Endodermal cell (in vitro differentiated cells): ENCODE measurements around the gene SCT. TPM values are rescaled to one million over a fixed set of nuclear protein-coding genes. Genes with fewer than 3 reads are reported as not detected.

ENCODE experiments used
- DNase-seq: peaks from one replicate; pipeline ENCODE4 v3.0.0-alpha.2; 2017
- H3K27ac ChIP-seq: 2 replicates; pipeline ENCODE4 v1.5.1; 2013; ENCODE audit warnings: mild to moderate bottlenecking, low read depth, low read length, moderate library complexity
- H3K27me3 ChIP-seq: 2 replicates; pipeline ENCODE4 v1.6.1; 2013; ENCODE audit warnings: mild to moderate bottlenecking, low read length, moderate library complexity; ENCODE audit not compliant: insufficient read depth, control insufficient read depth, poor library complexity, severe bottlenecking
- H3K36me3 ChIP-seq: 2 replicates; pipeline ENCODE4 v1.7.0; 2013; ENCODE audit warnings: mild to moderate bottlenecking, low read length, moderate library complexity; ENCODE audit not compliant: control insufficient read depth, insufficient read depth
- H3K4me1 ChIP-seq: one replicate; pipeline ENCODE4 v1.7.0; 2013; ENCODE audit warnings: low read length; ENCODE audit not compliant: control insufficient read depth, insufficient read depth
- H3K4me3 ChIP-seq: 2 replicates; pipeline ENCODE4 v1.5.1; 2013; ENCODE audit warnings: mild to moderate bottlenecking, low read length, moderate library complexity
- H3K9ac ChIP-seq: 2 replicates; pipeline ENCODE4 v1.6.1; 2013; ENCODE audit warnings: mild to moderate bottlenecking, low read length, moderate library complexity; ENCODE audit not compliant: poor library complexity, severe bottlenecking; ENCODE audit errors: extremely low read depth
- H3K9me3 ChIP-seq: 2 replicates; pipeline ENCODE4 v1.6.1; 2013; ENCODE audit warnings: mild to moderate bottlenecking, low read length, moderate library complexity; ENCODE audit not compliant: control insufficient read depth
- H3K27ac Mint-ChIP-seq: 2 replicates; pipeline ENCODE4 v1.8.0; 2020; ENCODE audit warnings: mixed read lengths
- H3K27me3 Mint-ChIP-seq: 2 replicates; pipeline ENCODE4 v1.8.0; 2021; ENCODE audit warnings: mild to moderate bottlenecking, mixed read lengths; ENCODE audit not compliant: insufficient read depth
- H3K36me3 Mint-ChIP-seq: 2 replicates; pipeline ENCODE4 v1.8.0; 2020; ENCODE audit warnings: low read depth, mixed read lengths
- H3K4me1 Mint-ChIP-seq: 2 replicates; pipeline ENCODE4 v1.8.0; 2020; ENCODE audit warnings: mixed read lengths
- H3K4me3 Mint-ChIP-seq: 2 replicates; pipeline ENCODE4 v1.8.0; 2020; ENCODE audit warnings: mild to moderate bottlenecking, moderate library complexity, mixed read lengths
- H3K9me3 Mint-ChIP-seq: 2 replicates; pipeline ENCODE4 v1.8.0; 2020; ENCODE audit warnings: mild to moderate bottlenecking, mixed read lengths
- WGBS, 2 experiments: methylation state at CpG; one replicate each; pipeline versions ENCODE4 v1.1.5 to v1.1.7; 2013; ENCODE audit warnings: missing lambda C conversion rate in 2 of 2, mixed read lengths in 1 of 2; ENCODE audit not compliant: insufficient coverage in 1 of 2, insufficient read length in 1 of 2; 5-methylcytosine and 5-hydroxymethylcytosine counted together
- total RNA-seq, 2 donors: library from RNA; stranded (reverse); fragmentation: NEBNext Ultra II Directional in 1 of 2; extraction: Animal tissue kit (Norgen Biotek cat#: 25700) in 1 of 2; gene quantifications; 2 replicates in 1 of 2; 3 replicates in 1 of 2; pipeline ENCODE4 v1.2.1, GENCODE V29; 2021
- TF ChIP-seq, protein P1 (sequence below): fragments of 200-600 bp; sonication (generic); conservative IDR thresholded peaks from 2 replicates; pipeline ENCODE4 v1.5.0; 2021; ENCODE audit warnings: antibody characterized with exemption, mild to moderate bottlenecking

SCT gene
- total RNA-seq, 2 donors from 2014 or later = 3.9 to 6.1 TPM

DNA sequence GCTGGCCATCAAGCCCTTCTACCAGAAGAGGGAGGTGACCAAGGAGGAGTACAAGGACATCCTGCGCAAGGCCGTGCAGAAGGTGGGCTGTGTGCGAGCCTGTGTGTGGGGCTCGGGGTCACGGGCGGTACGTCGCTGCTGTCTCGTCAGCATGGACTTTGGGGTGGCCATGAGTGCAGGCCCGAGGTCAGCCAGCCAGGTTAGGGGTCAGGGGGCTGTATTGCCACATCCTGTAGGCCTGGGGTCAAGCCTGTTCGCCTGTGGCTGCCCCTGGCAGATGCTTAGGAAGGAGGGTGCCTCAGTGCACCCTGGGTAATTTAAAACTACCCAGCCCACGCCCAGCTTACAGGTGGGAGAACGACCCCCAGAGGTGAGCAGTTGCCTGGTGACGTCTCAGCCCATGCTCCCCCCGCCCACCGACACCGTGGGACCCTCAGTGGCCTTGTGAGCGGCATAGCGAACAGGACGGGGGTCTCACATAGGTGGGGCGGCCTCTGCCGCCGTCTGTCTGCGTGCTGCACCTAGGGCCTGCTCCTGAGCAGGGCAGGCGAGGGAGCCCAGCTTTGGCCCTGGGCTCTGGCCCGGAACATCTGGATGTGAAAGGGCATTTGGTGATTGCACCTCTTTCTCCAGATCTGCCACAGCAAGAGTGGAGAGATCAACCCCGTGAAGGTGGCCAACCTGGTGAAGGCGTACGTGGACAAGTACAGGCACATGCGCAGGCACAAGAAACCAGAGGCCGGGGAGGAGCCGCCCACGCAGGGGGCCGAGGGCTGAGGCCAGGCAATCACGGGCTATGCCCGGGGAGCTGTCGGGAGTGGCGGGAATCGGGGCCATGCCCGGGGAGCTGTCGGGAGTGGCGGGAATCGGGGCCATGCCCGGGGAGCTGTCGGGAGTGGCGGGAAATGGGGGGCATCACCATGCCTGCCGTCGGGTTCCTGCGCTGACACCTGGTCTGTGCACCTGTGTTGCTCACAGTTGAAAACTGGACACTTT lies 15.7 kb downstream of the SCT start:
- no peak overlapping the region for H3K4me3 Mint-ChIP-seq
- no peak overlapping the region for H3K27ac Mint-ChIP-seq
- H3K27me3 ChIP-seq = no peaks in the 10 kb centered on the region
- peaks cover 53% of the 10 kb centered on the region for H3K36me3 ChIP-seq
- no peaks in the 10 kb centered on the region for H3K4me1 ChIP-seq
- H3K36me3 Mint-ChIP-seq = peaks cover 32% of the 10 kb centered on the region
- H3K9me3 ChIP-seq = no peaks in the 10 kb centered on the region
- no peaks in the 10 kb centered on the region for H3K27me3 Mint-ChIP-seq
- no peak overlapping the region for H3K4me3 ChIP-seq
- TF ChIP-seq, protein P1, sequence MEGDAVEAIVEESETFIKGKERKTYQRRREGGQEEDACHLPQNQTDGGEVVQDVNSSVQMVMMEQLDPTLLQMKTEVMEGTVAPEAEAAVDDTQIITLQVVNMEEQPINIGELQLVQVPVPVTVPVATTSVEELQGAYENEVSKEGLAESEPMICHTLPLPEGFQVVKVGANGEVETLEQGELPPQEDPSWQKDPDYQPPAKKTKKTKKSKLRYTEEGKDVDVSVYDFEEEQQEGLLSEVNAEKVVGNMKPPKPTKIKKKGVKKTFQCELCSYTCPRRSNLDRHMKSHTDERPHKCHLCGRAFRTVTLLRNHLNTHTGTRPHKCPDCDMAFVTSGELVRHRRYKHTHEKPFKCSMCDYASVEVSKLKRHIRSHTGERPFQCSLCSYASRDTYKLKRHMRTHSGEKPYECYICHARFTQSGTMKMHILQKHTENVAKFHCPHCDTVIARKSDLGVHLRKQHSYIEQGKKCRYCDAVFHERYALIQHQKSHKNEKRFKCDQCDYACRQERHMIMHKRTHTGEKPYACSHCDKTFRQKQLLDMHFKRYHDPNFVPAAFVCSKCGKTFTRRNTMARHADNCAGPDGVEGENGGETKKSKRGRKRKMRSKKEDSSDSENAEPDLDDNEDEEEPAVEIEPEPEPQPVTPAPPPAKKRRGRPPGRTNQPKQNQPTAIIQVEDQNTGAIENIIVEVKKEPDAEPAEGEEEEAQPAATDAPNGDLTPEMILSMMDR = no peak
- H3K9me3 Mint-ChIP-seq = no peaks in the 10 kb centered on the region
- DNase-seq = no peak
- no peak overlapping the region for H3K9ac ChIP-seq
- H3K4me1 Mint-ChIP-seq = no peaks in the 10 kb centered on the region
- H3K27ac ChIP-seq = no peak overlapping the region
- WGBS, 2 experiments = 96 to 98% methylated on average over 31 to 49 of the region's 49 CpGs

DNA sequence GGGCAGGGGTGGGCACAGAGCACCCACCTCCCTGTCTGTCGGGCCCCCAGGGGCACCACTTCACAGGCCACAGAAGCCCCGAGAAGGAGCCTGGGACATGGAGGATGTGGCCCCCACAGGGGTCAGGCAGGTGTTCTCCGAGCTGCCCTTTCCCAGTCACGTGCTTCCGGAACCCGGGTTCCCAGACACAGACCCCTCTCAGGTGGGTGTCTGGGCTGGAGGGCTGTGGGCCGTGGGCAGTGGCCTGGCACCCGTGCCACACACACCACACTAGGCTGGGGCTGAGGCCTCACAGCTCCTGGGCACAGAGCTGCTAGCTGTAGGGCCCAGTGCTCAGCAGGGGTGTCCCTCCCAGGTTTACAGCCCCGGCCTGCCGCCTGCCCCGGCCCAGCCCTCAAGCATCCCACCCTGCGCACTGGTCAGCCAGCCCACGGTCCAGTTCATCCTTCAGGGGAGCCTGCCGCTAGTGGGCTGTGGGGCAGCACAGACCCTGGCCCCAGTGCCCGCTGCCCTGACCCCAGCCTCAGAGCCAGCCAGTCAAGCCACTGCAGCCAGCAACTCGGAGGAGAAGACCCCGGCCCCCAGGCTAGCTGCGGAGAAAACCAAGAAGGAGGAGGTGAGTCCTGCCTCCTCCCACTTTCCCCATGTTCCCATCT lies 16.7 kb downstream of the SCT start:
- Histone ChIP-seq H3K9ac (no peak overlapping the region), H3K9me3 (no peaks in the 10 kb centered on the region), H3K4me3 (no peak overlapping the region), H3K36me3 (peaks cover 63% of the 10 kb centered on the region), H3K27me3 (no peaks in the 10 kb centered on the region), H3K4me1 (no peaks in the 10 kb centered on the region), H3K27ac (no peak overlapping the region)
- TF ChIP-seq, protein P1 = no peak
- no peak overlapping the region for H3K4me3 Mint-ChIP-seq
- H3K9me3 Mint-ChIP-seq = no peaks in the 10 kb centered on the region
- DNase-seq = no peak
- no peak overlapping the region for H3K27ac Mint-ChIP-seq
- H3K36me3 Mint-ChIP-seq = peaks cover 33% of the 10 kb centered on the region
- 96 to 98% methylated on average over 14 to 18 of the region's 18 CpGs for WGBS, 2 experiments
- no peaks in the 10 kb centered on the region for H3K27me3 Mint-ChIP-seq
- H3K4me1 Mint-ChIP-seq = no peaks in the 10 kb centered on the region

DNA sequence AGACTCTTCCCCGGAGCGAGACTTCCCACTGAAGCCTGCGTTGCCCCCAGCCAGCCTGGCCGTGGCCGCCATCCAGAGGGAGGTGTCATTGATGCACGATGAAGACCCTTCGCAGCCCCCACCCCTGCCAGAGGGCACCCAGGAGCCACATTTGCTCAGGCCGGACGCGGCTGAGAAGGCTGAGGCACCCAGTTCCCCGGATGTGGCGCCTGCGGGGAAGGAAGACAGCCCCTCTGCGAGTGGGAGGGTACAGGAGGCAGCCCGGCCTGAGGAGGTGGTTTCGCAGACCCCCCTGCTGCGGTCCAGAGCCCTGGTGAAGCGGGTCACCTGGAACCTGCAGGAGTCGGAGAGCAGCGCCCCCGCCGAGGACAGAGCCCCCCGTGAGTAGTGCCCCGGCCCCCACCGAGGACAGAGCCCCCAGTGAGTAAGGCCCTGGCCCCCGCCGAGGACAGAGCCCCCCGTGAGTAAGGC lies 17.6 kb downstream of the SCT start:
- H3K9ac ChIP-seq = no peak overlapping the region
- H3K27me3 ChIP-seq = no peaks in the 10 kb centered on the region
- H3K36me3 ChIP-seq = peaks cover 71% of the 10 kb centered on the region
- H3K4me1 ChIP-seq = no peaks in the 10 kb centered on the region
- no peak for DNase-seq
- Mint-ChIP-seq H3K4me3 (no peak overlapping the region), H3K4me1 (no peaks in the 10 kb centered on the region), H3K27me3 (no peaks in the 10 kb centered on the region), H3K27ac (no peak overlapping the region), H3K9me3 (no peaks in the 10 kb centered on the region), H3K36me3 (peaks cover 42% of the 10 kb centered on the region)
- no peaks in the 10 kb centered on the region for H3K9me3 ChIP-seq
- WGBS, 2 experiments = 94 to 99% methylated on average over 15 to 28 of the region's 28 CpGs
- TF ChIP-seq, protein P1 = no peak
- no peak overlapping the region for H3K4me3 ChIP-seq
- H3K27ac ChIP-seq = no peak overlapping the region
